Measurements from ENCODE around the gene FYCO1.

Gene FYCO1

DNA sequence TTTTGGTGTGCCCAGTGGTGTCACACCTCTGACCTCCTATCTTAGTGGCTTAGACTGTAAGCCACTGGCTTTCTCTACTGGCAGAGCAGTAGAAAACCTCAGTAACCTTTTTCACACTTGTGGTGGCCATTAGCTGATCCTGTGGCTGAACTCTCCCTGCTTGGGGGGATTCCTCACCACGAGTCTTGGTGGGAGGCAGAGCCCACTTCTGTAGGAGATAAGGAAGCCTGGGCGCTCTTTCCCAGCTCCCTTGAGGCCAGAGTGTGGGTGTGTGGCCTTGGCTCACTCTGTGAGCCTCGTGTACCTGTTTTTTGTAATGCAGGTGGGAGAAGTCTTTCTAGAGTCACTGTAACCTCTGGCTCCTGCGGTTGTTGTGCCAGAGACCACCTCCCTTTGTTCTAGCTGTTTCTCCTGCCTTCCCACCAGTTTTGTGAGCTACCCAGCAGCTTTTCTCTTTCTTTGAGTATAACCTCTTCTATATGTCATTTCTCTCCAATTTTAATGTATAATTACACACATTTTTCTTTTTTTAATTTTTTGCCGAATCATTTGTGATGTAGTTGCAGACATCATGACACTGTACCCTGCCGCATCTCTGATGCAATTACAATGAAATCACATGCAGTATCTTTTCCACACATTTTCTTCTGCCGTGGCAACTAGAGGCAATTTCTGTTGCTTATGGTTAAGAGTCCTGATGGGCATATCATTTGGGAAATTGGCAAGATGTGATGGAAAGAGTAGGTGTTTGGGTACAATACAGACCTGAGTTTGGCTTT, 17.9 kb upstream of the FYCO1 start:
- CTCF ChIA-PET: no interaction called here
- no peak for TF ChIP-seq SUZ12 (IDR thresholded peaks at IDR 0.05)
- no peak for TF ChIP-seq FOXK2 (IDR thresholded peaks at IDR 0.05)
- no peak for TF ChIP-seq CTBP1 (IDR thresholded peaks at IDR 0.05; ENCODE audit: borderline replicate concordance)
- no peak for TF ChIP-seq FOXA1 (IDR thresholded peaks at IDR 0.05)
- no peak for TF ChIP-seq SP1 (IDR thresholded peaks at IDR 0.05)
- no peak for TF ChIP-seq ELF4 (IDR thresholded peaks at IDR 0.05)
- no peak for TF ChIP-seq BHLHE40 (IDR thresholded peaks at IDR 0.05; ENCODE audit: borderline replicate concordance)
- no peak for TF ChIP-seq L3MBTL2 (conservative IDR thresholded peaks at IDR 0.05)
- no peak for TF ChIP-seq FOXM1 (IDR thresholded peaks at IDR 0.05; ENCODE audit: borderline replicate concordance)
- no peak for TF ChIP-seq ZNF384 (IDR thresholded peaks at IDR 0.05)
- no peak for TF ChIP-seq ARNT (IDR thresholded peaks at IDR 0.05)
- TF ChIP-seq LEF1 (IDR thresholded peaks at IDR 0.05; ENCODE audit: borderline replicate concordance): no peak
- DNase-seq (ENCODE audit: extremely low spot score): no peak
- POLR2A ChIA-PET: no interaction called here

DNA sequence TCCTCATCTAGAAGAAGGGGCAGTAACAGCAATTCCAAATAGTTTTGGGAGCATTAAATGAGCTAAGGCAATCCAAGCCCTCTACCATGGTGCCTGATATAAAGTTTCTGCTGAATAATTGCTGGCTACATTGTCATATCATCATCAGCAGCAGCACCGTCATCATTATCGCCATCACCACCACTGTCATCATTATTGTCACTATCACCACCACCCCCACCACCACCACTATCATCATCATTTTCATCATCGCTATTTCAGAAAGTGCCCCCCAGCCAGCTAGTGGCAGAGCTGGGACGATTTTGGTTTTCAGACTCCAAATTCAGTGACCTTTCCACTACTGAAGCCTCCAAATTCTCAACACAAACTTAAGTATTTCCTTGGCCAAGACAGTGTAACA, 16.6 kb upstream of the FYCO1 start:
- ChIA-PET POLR2A (no interaction called here), CTCF (no interaction called here)
- DNase-seq (ENCODE audit: extremely low spot score): no peak
- TF ChIP-seq TARDBP (IDR thresholded peaks at IDR 0.05) (no peak), CTBP1 (IDR thresholded peaks at IDR 0.05; ENCODE audit: borderline replicate concordance) (no peak), HDGF (IDR thresholded peaks at IDR 0.05; ENCODE audit: borderline replicate concordance) (no peak), FOXA1 (IDR thresholded peaks at IDR 0.05) (no peak), LEF1 (IDR thresholded peaks at IDR 0.05; ENCODE audit: borderline replicate concordance) (no peak), SUZ12 (IDR thresholded peaks at IDR 0.05) (no peak), FOXM1 (IDR thresholded peaks at IDR 0.05; ENCODE audit: borderline replicate concordance) (no peak), L3MBTL2 (conservative IDR thresholded peaks at IDR 0.05) (no peak), NFRKB (IDR thresholded peaks at IDR 0.05) (no peak), SP1 (IDR thresholded peaks at IDR 0.05) (no peak), ELF4 (IDR thresholded peaks at IDR 0.05) (no peak), ARNT (IDR thresholded peaks at IDR 0.05) (no peak), BHLHE40 (IDR thresholded peaks at IDR 0.05; ENCODE audit: borderline replicate concordance) (no peak), ZNF384 (IDR thresholded peaks at IDR 0.05) (no peak), FOXK2 (IDR thresholded peaks at IDR 0.05) (no peak)
- TF ChIP-seq, protein P1, sequence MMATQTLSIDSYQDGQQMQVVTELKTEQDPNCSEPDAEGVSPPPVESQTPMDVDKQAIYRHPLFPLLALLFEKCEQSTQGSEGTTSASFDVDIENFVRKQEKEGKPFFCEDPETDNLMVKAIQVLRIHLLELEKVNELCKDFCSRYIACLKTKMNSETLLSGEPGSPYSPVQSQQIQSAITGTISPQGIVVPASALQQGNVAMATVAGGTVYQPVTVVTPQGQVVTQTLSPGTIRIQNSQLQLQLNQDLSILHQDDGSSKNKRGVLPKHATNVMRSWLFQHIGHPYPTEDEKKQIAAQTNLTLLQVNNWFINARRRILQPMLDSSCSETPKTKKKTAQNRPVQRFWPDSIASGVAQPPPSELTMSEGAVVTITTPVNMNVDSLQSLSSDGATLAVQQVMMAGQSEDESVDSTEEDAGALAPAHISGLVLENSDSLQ (IDR thresholded peaks at IDR 0.05): no peak

DNA sequence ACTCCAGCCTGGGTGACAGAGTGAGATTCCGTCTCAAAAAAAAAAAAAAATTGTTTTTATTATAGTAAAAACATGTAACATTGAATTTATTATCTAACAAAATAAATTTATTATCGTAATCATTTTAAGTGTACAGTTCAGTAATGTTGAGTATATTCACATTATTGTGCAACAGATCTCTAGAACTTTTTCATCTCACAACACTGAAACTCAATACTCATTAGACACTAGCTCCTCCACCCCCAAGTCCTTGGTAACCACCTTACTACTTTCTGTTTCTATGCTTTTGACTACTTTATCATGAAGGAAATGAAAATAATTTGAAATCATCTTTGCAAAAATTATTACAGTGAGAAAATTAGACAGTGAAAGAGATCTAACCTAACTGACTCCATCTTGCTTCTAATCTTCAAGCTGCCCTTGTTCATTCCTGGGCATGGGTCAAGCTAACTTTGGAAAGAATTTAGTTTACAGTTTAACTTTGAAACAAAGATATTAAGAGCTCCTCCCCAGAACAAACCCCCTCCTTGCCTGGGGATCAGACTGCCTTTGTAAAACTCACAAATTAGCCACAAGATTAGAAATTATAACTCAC, 15.0 kb upstream of the FYCO1 start:
- no peak for TF ChIP-seq LEF1 (IDR thresholded peaks at IDR 0.05; ENCODE audit: borderline replicate concordance)
- TF ChIP-seq SP1 (IDR thresholded peaks at IDR 0.05): no peak
- no peak for TF ChIP-seq L3MBTL2 (conservative IDR thresholded peaks at IDR 0.05)
- TF ChIP-seq NFRKB (IDR thresholded peaks at IDR 0.05): no peak
- TF ChIP-seq HDGF (IDR thresholded peaks at IDR 0.05; ENCODE audit: borderline replicate concordance): no peak
- TF ChIP-seq CTBP1 (IDR thresholded peaks at IDR 0.05; ENCODE audit: borderline replicate concordance): no peak
- TF ChIP-seq FOXK2 (IDR thresholded peaks at IDR 0.05): no peak
- TF ChIP-seq SUZ12 (IDR thresholded peaks at IDR 0.05): no peak
- TF ChIP-seq BHLHE40 (IDR thresholded peaks at IDR 0.05; ENCODE audit: borderline replicate concordance): no peak
- no peak for TF ChIP-seq TARDBP (IDR thresholded peaks at IDR 0.05)
- no peak for TF ChIP-seq FOXM1 (IDR thresholded peaks at IDR 0.05; ENCODE audit: borderline replicate concordance)
- TF ChIP-seq ELF4 (IDR thresholded peaks at IDR 0.05): no peak
- TF ChIP-seq, protein P1 (IDR thresholded peaks at IDR 0.05): no peak
- TF ChIP-seq ARNT (IDR thresholded peaks at IDR 0.05): no peak
- TF ChIP-seq ZNF384 (IDR thresholded peaks at IDR 0.05): no peak
- TF ChIP-seq FOXA1 (IDR thresholded peaks at IDR 0.05): no peak
- DNase-seq (ENCODE audit: extremely low spot score): no peak
- ChIA-PET CTCF (no interaction called here), POLR2A (no interaction called here)

DNA sequence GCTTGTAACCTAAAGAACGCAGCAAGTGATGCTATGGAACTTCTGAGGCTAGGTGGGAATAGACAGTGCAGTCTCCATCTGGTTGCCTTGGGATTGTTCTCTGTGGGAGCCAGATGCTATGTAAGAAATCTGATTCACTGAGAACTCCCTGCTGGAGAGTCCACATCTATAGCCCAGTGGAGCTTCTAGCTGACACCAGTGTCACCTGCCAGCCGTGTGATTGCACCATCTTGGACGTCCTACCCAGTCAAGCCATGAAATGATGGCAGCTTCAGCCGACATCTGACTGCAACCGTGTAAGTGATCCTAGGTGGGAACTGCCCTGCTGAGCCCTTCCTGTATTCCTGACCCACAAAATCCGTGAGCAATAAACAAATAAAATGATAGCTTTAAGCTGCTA, 12.4 kb upstream of the FYCO1 start:
- POLR2A ChIA-PET: no interaction called here
- DNase-seq (ENCODE audit: extremely low spot score): no peak
- TF ChIP-seq TARDBP (IDR thresholded peaks at IDR 0.05): no peak
- TF ChIP-seq, protein P1 (IDR thresholded peaks at IDR 0.05): no peak
- no peak for TF ChIP-seq FOXM1 (IDR thresholded peaks at IDR 0.05; ENCODE audit: borderline replicate concordance)
- no peak for TF ChIP-seq SUZ12 (IDR thresholded peaks at IDR 0.05)
- no peak for TF ChIP-seq ZNF384 (IDR thresholded peaks at IDR 0.05)
- TF ChIP-seq BHLHE40 (IDR thresholded peaks at IDR 0.05; ENCODE audit: borderline replicate concordance): no peak
- TF ChIP-seq HDGF (IDR thresholded peaks at IDR 0.05; ENCODE audit: borderline replicate concordance): no peak
- no peak for TF ChIP-seq L3MBTL2 (conservative IDR thresholded peaks at IDR 0.05)
- CTCF ChIA-PET: no interaction called here

DNA sequence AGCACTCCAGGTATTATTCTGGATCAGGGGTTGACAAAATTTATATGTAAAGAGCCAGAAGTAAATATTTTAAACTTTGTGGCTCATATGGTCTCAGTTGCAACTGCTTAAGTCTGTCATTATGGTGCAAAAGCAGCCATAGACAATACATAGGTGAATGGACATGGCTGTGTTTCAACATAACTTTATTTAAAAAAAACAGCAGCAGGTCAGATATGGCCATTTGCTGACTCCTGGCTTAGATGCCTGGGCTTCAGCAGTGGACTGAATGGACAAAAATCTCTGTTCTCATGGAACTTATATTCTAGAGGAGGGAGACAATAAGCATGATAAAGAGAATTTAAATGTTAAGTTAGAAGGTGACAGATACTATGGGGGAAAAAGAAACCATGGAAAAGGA, 11.7 kb upstream of the FYCO1 start:
- CTCF ChIA-PET: no interaction called here
- POLR2A ChIA-PET: no interaction called here
- TF ChIP-seq SUZ12 (IDR thresholded peaks at IDR 0.05): no peak
- no peak for TF ChIP-seq TARDBP (IDR thresholded peaks at IDR 0.05)
- TF ChIP-seq, protein P1 (IDR thresholded peaks at IDR 0.05): no peak
- TF ChIP-seq HDGF (IDR thresholded peaks at IDR 0.05; ENCODE audit: borderline replicate concordance): no peak
- TF ChIP-seq ARNT (IDR thresholded peaks at IDR 0.05): no peak
- TF ChIP-seq BHLHE40 (IDR thresholded peaks at IDR 0.05; ENCODE audit: borderline replicate concordance): no peak
- TF ChIP-seq L3MBTL2 (conservative IDR thresholded peaks at IDR 0.05): no peak
- TF ChIP-seq LEF1 (IDR thresholded peaks at IDR 0.05; ENCODE audit: borderline replicate concordance): no peak
- TF ChIP-seq ELF4 (IDR thresholded peaks at IDR 0.05): no peak
- no peak for TF ChIP-seq ZNF384 (IDR thresholded peaks at IDR 0.05)
- no peak for TF ChIP-seq NFRKB (IDR thresholded peaks at IDR 0.05)
- TF ChIP-seq CTBP1 (IDR thresholded peaks at IDR 0.05; ENCODE audit: borderline replicate concordance): no peak

More for the DNA sequence above, 11.7 kb upstream of the FYCO1 start:
- DNase-seq (ENCODE audit: extremely low spot score): no peak
